ENCODE measurements around the gene SLC43A2. TPM values are rescaled to one million over a fixed set of nuclear protein-coding genes. Genes with fewer than 3 reads are reported as not detected.
"Not testable (repeated sequence)": the region's sequence is repeated elsewhere in the genome, so short reads cannot be mapped to it uniquely, and the experiment has no call there.

Gene SLC43A2
- polyA plus RNA-seq, 6 donors from 2014 or later = 18.4 to 36.4 (median 29.1) TPM

GRCh38 chr17:1539811-1540210 is 88.8 kb downstream of the SLC43A2 start:
- peaks cover 0 to 4% of the 10 kb centered on the region in 2 donors for H3K36me3 Mint-ChIP-seq
- H3K4me1 Mint-ChIP-seq = no peaks in the 10 kb centered on the region
- ATAC-seq (ENCODE audit: low read depth in 2 of 2) (no peak), DNase-seq (no peak)
- no peak overlapping the region for H3K4me3 Mint-ChIP-seq
- no peaks in the 10 kb centered on the region for H3K9me3 Mint-ChIP-seq
- H3K27me3 Mint-ChIP-seq = no peaks in the 10 kb centered on the region
- no peak overlapping the region for H3K27ac Mint-ChIP-seq

GRCh38 chr17:1535737-1536136 is 92.9 kb downstream of the SLC43A2 start:
- ATAC-seq (ENCODE audit: low read depth in 2 of 2) (no peak), DNase-seq (no peak)
- H3K27ac Mint-ChIP-seq = peak overlapping the region in 1 of 6 donors; percentile 47
- H3K36me3 Mint-ChIP-seq = peaks cover under 1 to 17% of the 10 kb centered on the region in 2 donors
- H3K4me1 Mint-ChIP-seq = peaks cover 9 to 12% (median 11%) of the 10 kb centered on the region in 3 donors
- no peaks in the 10 kb centered on the region for H3K9me3 Mint-ChIP-seq
- H3K27me3 Mint-ChIP-seq = no peaks in the 10 kb centered on the region
- no peak overlapping the region for H3K4me3 Mint-ChIP-seq

GRCh38 chr17:1533661-1534325 is 94.8 kb downstream of the SLC43A2 start:
- H3K36me3 Mint-ChIP-seq = peaks cover 8 to 23% of the 10 kb centered on the region in 2 donors

GRCh38 chr17:1532836-1533602 is 95.6 kb downstream of the SLC43A2 start:
- DNase-seq = peak; percentile 55
- Mint-ChIP-seq H3K4me1 (peaks cover 11 to 16% (median 12%) of the 10 kb centered on the region in 3 donors), H3K27ac (peak overlapping the region in 3 of 6 donors; percentile 1 to 90 (median 28)), H3K36me3 (peaks cover 8 to 23% of the 10 kb centered on the region in 2 donors), H3K4me3 (no peak overlapping the region), H3K27me3 (no peaks in the 10 kb centered on the region), H3K9me3 (no peaks in the 10 kb centered on the region)
- peak; percentile 86 to 98 for ATAC-seq (ENCODE audit: low read depth in 2 of 2)

More at GRCh38 chr17:1533661-1534325, 94.8 kb downstream of the SLC43A2 start:
- Mint-ChIP-seq H3K27me3 (no peaks in the 10 kb centered on the region), H3K9me3 (no peaks in the 10 kb centered on the region), H3K4me3 (no peak overlapping the region), H3K4me1 (peaks cover 11 to 16% (median 12%) of the 10 kb centered on the region in 3 donors), H3K27ac (peak overlapping the region in 2 of 6 donors; percentile 35 to 94)
- no peak for DNase-seq
- no peak for ATAC-seq (ENCODE audit: low read depth in 2 of 2)

GRCh38 chr17:1529863-1530262 is 98.8 kb downstream of the SLC43A2 start:
- DNase-seq = no peak
- H3K4me1 Mint-ChIP-seq = peaks cover 11 to 16% (median 12%) of the 10 kb centered on the region in 3 donors
- H3K27me3 Mint-ChIP-seq = no peaks in the 10 kb centered on the region
- ATAC-seq (ENCODE audit: low read depth in 2 of 2) = no peak
- H3K4me3 Mint-ChIP-seq = no peak overlapping the region
- no peaks in the 10 kb centered on the region for H3K9me3 Mint-ChIP-seq
- H3K27ac Mint-ChIP-seq = peak overlapping the region in 2 of 6 donors; percentile 16 to 76
- H3K36me3 Mint-ChIP-seq = peaks cover 8 to 23% of the 10 kb centered on the region in 2 donors

GRCh38 chr17:1526876-1527275 is 101.8 kb downstream of the SLC43A2 start:
- not testable (repeated sequence) for ATAC-seq (ENCODE audit: low read depth in 2 of 2); H3K27ac Mint-ChIP-seq

GRCh38 chr17:1522626-1523025 is 106.0 kb downstream of the SLC43A2 start:
- H3K9me3 Mint-ChIP-seq = no peaks in the 10 kb centered on the region
- ATAC-seq (ENCODE audit: low read depth in 2 of 2) = no peak

More at GRCh38 chr17:1526876-1527275, 101.8 kb downstream of the SLC43A2 start:
- DNase-seq, H3K27me3 Mint-ChIP-seq, H3K36me3 Mint-ChIP-seq, H3K4me3 Mint-ChIP-seq, H3K4me1 Mint-ChIP-seq, H3K9me3 Mint-ChIP-seq: not testable (repeated sequence)

GRCh38 chr17:1521086-1521640 is 107.5 kb downstream of the SLC43A2 start:
- DNase-seq (no peak), ATAC-seq (ENCODE audit: low read depth in 2 of 2) (no peak)
- Mint-ChIP-seq H3K4me3 (peak overlapping the region in 2 of 8 donors; percentile 18 to 49), H3K9me3 (no peaks in the 10 kb centered on the region), H3K27ac (no peak overlapping the region), H3K27me3 (no peaks in the 10 kb centered on the region), H3K4me1 (peaks cover 0 to 14% (median 0%) of the 10 kb centered on the region in 3 donors), H3K36me3 (no peaks in the 10 kb centered on the region)

More at GRCh38 chr17:1522626-1523025, 106.0 kb downstream of the SLC43A2 start:
- Mint-ChIP-seq H3K27me3 (no peaks in the 10 kb centered on the region), H3K4me3 (peak overlapping the region in 1 of 8 donors; percentile 15), H3K27ac (no peak overlapping the region), H3K36me3 (no peaks in the 10 kb centered on the region), H3K4me1 (peaks cover 0 to 12% (median 0%) of the 10 kb centered on the region in 3 donors)
- no peak for DNase-seq

GRCh38 chr17:1519678-1520077 is 109.0 kb downstream of the SLC43A2 start:
- DNase-seq = no peak
- Mint-ChIP-seq H3K4me1 (peaks cover 10 to 27% (median 10%) of the 10 kb centered on the region in 3 donors), H3K9me3 (no peaks in the 10 kb centered on the region), H3K27me3 (no peaks in the 10 kb centered on the region), H3K4me3 (peak overlapping the region in 2 of 8 donors; percentile 47 to 97), H3K36me3 (no peaks in the 10 kb centered on the region), H3K27ac (no peak overlapping the region)
- ATAC-seq (ENCODE audit: low read depth in 2 of 2) = no peak

Other genes starting within 250 kb of the SLC43A2 start
- gene YWHAE, start 228.6 kb downstream of the SLC43A2 start, polyA plus RNA-seq (ENCODE audit: low read depth in 6 of 6) = 10 to 100 TPM; 41.6 to 51.5 (median 44.8) TPM
- 10 to 100 TPM; 28.1 to 34.6 (median 32.3) TPM for gene CRK, start 172.6 kb downstream of the SLC43A2 start, polyA plus RNA-seq (ENCODE audit: low read depth in 6 of 6)
- gene MYO1C, start 136.1 kb downstream of the SLC43A2 start, polyA plus RNA-seq (ENCODE audit: low read depth in 6 of 6) = 10 to 100 TPM; 12.0 to 32.5 (median 21.4) TPM
- 100 to 1,000 TPM in 1 of 6 donors, 10 to 100 TPM in 5; 57.0 to 102 (median 61.1) TPM for gene INPP5K, start 112.2 kb downstream of the SLC43A2 start, polyA plus RNA-seq (ENCODE audit: low read depth in 6 of 6)
- 10 to 100 TPM; 25.2 to 44.0 (median 35.2) TPM for gene PITPNA, start 66.0 kb downstream of the SLC43A2 start, polyA plus RNA-seq (ENCODE audit: low read depth in 6 of 6)
- under 1 TPM in 2 of 6 donors, not detected in 4; 0.13 to 0.32 TPM for gene SCARF1, start 16.9 kb upstream of the SLC43A2 start, polyA plus RNA-seq (ENCODE audit: low read depth in 6 of 6)
- gene RILP, start 21.0 kb upstream of the SLC43A2 start, polyA plus RNA-seq (ENCODE audit: low read depth in 6 of 6) = 1 to 10 TPM in 4 of 6 donors, under 1 TPM in 1, not detected in 1; 0.97 to 1.9 (median 1.3) TPM
- gene PRPF8, start 56.0 kb upstream of the SLC43A2 start, polyA plus RNA-seq (ENCODE audit: low read depth in 6 of 6) = 100 to 1,000 TPM in 5 of 6 donors, 10 to 100 TPM in 1; 54.2 to 184 (median 139) TPM
- not detected for gene TLCD2, start 81.5 kb upstream of the SLC43A2 start, polyA plus RNA-seq (ENCODE audit: low read depth in 6 of 6)
- gene WDR81, start 95.9 kb upstream of the SLC43A2 start, polyA plus RNA-seq (ENCODE audit: low read depth in 6 of 6) = 10 to 100 TPM in 3 of 6 donors, 1 to 10 TPM in 3; 2.1 to 19.1 (median 9.9) TPM
- under 1 TPM in 3 of 6 donors, not detected in 3; 0.25 to 0.59 (median 0.40) TPM for gene SERPINF2, start 114.0 kb upstream of the SLC43A2 start, polyA plus RNA-seq (ENCODE audit: low read depth in 6 of 6)
- gene SERPINF1, start 133.2 kb upstream of the SLC43A2 start, polyA plus RNA-seq (ENCODE audit: low read depth in 6 of 6) = 10 to 100 TPM in 1 of 6 donors, 1 to 10 TPM in 5; 1.3 to 15.3 (median 5.4) TPM
- gene SMYD4, start 201.1 kb upstream of the SLC43A2 start, polyA plus RNA-seq (ENCODE audit: low read depth in 6 of 6) = 10 to 100 TPM in 2 of 6 donors, 1 to 10 TPM in 4; 4.0 to 15.8 (median 7.7) TPM
- 10 to 100 TPM; 45.1 to 56.0 (median 50.5) TPM for gene RPA1, start 201.2 kb upstream of the SLC43A2 start, polyA plus RNA-seq (ENCODE audit: low read depth in 6 of 6)

All from naive B cell (primary cell).